ENCODE results near the gene GAS2L1.

DNA sequence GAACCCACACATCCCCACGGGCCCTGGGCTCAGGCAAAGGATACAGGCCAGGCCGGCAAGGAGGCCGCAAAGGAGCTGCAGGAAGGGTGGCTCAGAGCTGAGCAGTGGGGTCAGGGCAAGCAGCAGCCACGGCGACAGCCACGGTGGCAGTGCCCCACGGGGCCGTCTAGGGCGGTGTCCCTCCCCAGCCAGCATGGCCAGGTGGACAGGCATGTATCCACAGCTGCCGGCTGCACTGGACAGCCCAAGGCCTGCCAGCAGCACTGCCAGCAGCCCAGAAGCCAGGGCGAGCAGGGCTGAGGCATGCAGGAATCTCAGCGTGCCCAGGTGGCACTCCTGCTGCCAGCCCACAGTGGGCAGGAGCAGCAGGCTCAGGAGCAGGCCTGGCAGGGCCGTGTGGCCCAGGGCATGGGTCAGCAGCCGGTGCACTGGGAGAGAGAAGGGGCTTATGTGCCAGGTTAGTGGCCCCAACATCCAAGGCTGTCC lies 42.6 kb upstream of the GAS2L1 start:
- TF ChIP-seq POLR2A (IDR thresholded peaks at IDR 0.05; ENCODE audit: low read depth, low read length), result no peak; the same call in 1 of the 2 replicates
- TF ChIP-seq TAF1 (IDR thresholded peaks at IDR 0.05; ENCODE audit: borderline replicate concordance, low read depth, low read length), result no peak

Measured in GM12892 (cell line).